Right cardiac atrium (tissue), 5 donors: ENCODE measurements around the gene PRKAA1. TPM values are rescaled to one million over a fixed set of nuclear protein-coding genes. Genes with fewer than 3 reads are reported as not detected.
A peak's percentile ranks its signal among the peaks of the same experiment; 100 is the strongest.
"Not testable (repeated sequence)": the region's sequence is repeated elsewhere in the genome, so short reads cannot be mapped to it uniquely, and the experiment has no call there.

ENCODE experiments used
- ATAC-seq, 2 donors: fragments of 200-7000 bp; cut with Tn5 transposase; one replicate each; pipeline versions ENCODE4 v1.8.0 to v1.9.1; 2020; ENCODE audit warnings: moderate library complexity in 2 of 2, mild to moderate bottlenecking in 1 of 2
- DNase-seq, 3 donors: peaks; one replicate each; pipeline ENCODE4 v3.0.0-alpha.2; 2020
- H3K27ac ChIP-seq: one replicate; pipeline ENCODE4 v1.5.1; 2013; ENCODE audit warnings: mild to moderate bottlenecking, low read length, control low read depth, moderate library complexity
- H3K27me3 ChIP-seq: one replicate; pipeline ENCODE4 v1.6.1; 2013; ENCODE audit not compliant: control insufficient read depth, insufficient read depth
- H3K4me1 ChIP-seq: one replicate; pipeline ENCODE4 v1.6.1; 2013; ENCODE audit warnings: low read length; ENCODE audit not compliant: control insufficient read depth, insufficient read depth
- H3K4me3 ChIP-seq: one replicate; pipeline ENCODE4 v1.5.1; 2013; ENCODE audit warnings: low read length, control low read depth
- H3K9me3 ChIP-seq: one replicate; pipeline ENCODE4 v1.6.1; 2013; ENCODE audit warnings: low read length; ENCODE audit not compliant: control insufficient read depth
- WGBS: extraction: QIAGEN DNeasy Blood & Tissue Kit; methylation state at CpG from one replicate; pipeline ENCODE4 v1.1.7; 2013; 5-methylcytosine and 5-hydroxymethylcytosine counted together
- intact Hi-C, 4 donors: fragments of 100-400 bp; cut with DNase I; formaldehyde crosslinking; loops; one replicate each; pipeline versions ENCODE4 v1.11.0 to v1.14.0; 2022 to 2023
- polyA plus RNA-seq: library from polyadenylated mRNA; stranded (reverse); fragments of 200-250 nt; gene quantifications from one replicate; pipeline ENCODE4 v1.2.3, GENCODE V29; 2013
- total RNA-seq, 4 donors: library from RNA; stranded (reverse); fragmentation: NEBNext Ultra II Directional; extraction: Animal tissue kit (Norgen Biotek cat#: 25700); gene quantifications; one replicate each; pipeline ENCODE4 v1.2.1, GENCODE V29; 2021
- donor health status: healthy with polysubstance abuse.
- donor health status: DM: no; HTN: yes; CAD: no.
- donor health status: DM: no; HTN: no; CAD: no.
- donor health status: DM: no; HTN: yes; CAD: no; lungs with severe emphysema.
- donor health status: DM: yes; HTN: yes; CAD: no.

PRKAA1 gene
- total and polyA plus RNA-seq, 5 donors = 16.9 to 50.9 (median 42.7) TPM

GRCh38 chr5:40833712-40834229, 35.6 kb upstream of the PRKAA1 start:
- no peaks in the 10 kb centered on the region for H3K4me1 ChIP-seq
- H3K9me3 ChIP-seq = no peaks in the 10 kb centered on the region
- ATAC-seq (no peak), DNase-seq (no peak)
- H3K4me3 ChIP-seq = peak overlapping the region; percentile 94
- intact Hi-C loops = no loop called here
- WGBS = 44% methylated on average over 13 of the region's 13 CpGs
- no peaks in the 10 kb centered on the region for H3K27me3 ChIP-seq
- H3K27ac ChIP-seq = peak overlapping the region; percentile 51

GRCh38 chr5:40832345-40832744, 34.2 kb upstream of the PRKAA1 start:
- Histone ChIP-seq H3K9me3 (no peaks in the 10 kb centered on the region), H3K27ac (no peak overlapping the region)
- intact Hi-C loops = no loop called here

GRCh38 chr5:40831346-40832210, 33.4 kb upstream of the PRKAA1 start:
- Histone ChIP-seq H3K4me3 (no peak overlapping the region), H3K9me3 (no peaks in the 10 kb centered on the region), H3K4me1 (no peaks in the 10 kb centered on the region), H3K27ac (no peak overlapping the region), H3K27me3 (no peaks in the 10 kb centered on the region)
- WGBS = 76% methylated on average over 4 of the region's 4 CpGs
- DNase-seq (no peak), ATAC-seq (no peak)
- intact Hi-C loops = no loop called here

More at GRCh38 chr5:40832345-40832744, 34.2 kb upstream of the PRKAA1 start:
- no peak for ATAC-seq
- H3K27me3 ChIP-seq = no peaks in the 10 kb centered on the region
- 89% methylated on average over 4 of the region's 4 CpGs for WGBS
- no peaks in the 10 kb centered on the region for H3K4me1 ChIP-seq
- no peak overlapping the region for H3K4me3 ChIP-seq
- no peak for DNase-seq

- intact Hi-C loops = no loop called here
- H3K4me1 ChIP-seq = no peaks in the 10 kb centered on the region
- H3K9me3 ChIP-seq = no peaks in the 10 kb centered on the region
- ATAC-seq = no peak
- 95% methylated on average over 13 of the region's 13 CpGs for WGBS
- H3K27ac ChIP-seq = no peak overlapping the region
- no peaks in the 10 kb centered on the region for H3K27me3 ChIP-seq
- H3K4me3 ChIP-seq = no peak overlapping the region
- no peak for DNase-seq
Observed at GRCh38 chr5:40829748-40830533, 31.8 kb upstream of the PRKAA1 start.

GRCh38 chr5:40828690-40829661, 30.8 kb upstream of the PRKAA1 start:
- Histone ChIP-seq H3K4me3 (no peak overlapping the region), H3K27ac (peak overlapping the region; percentile 32), H3K27me3 (no peaks in the 10 kb centered on the region), H3K9me3 (no peaks in the 10 kb centered on the region), H3K4me1 (no peaks in the 10 kb centered on the region)
- intact Hi-C loops = no loop called here
- ATAC-seq (no peak), DNase-seq (no peak)
- 96% methylated on average over 3 of the region's 3 CpGs for WGBS

GRCh38 chr5:40828021-40828631, 30.0 kb upstream of the PRKAA1 start:
- intact Hi-C loops = no loop called here
- no peaks in the 10 kb centered on the region for H3K9me3 ChIP-seq
- H3K4me3 ChIP-seq = no peak overlapping the region
- no peak overlapping the region for H3K27ac ChIP-seq
- WGBS = 86% methylated on average over 3 of the region's 3 CpGs
- no peaks in the 10 kb centered on the region for H3K4me1 ChIP-seq
- no peak for DNase-seq
- ATAC-seq = no peak
- no peaks in the 10 kb centered on the region for H3K27me3 ChIP-seq

GRCh38 chr5:40827188-40827977, 29.2 kb upstream of the PRKAA1 start:
- no peaks in the 10 kb centered on the region for H3K4me1 ChIP-seq
- DNase-seq (no peak), ATAC-seq (no peak)
- H3K27me3 ChIP-seq = no peaks in the 10 kb centered on the region
- H3K9me3 ChIP-seq = no peaks in the 10 kb centered on the region
- WGBS = 87% methylated on average over 14 of the region's 14 CpGs
- no peak overlapping the region for H3K27ac ChIP-seq
- H3K4me3 ChIP-seq = no peak overlapping the region
- intact Hi-C loops = no loop called here

GRCh38 chr5:40826489-40827187, 28.5 kb upstream of the PRKAA1 start:
- Histone ChIP-seq H3K27me3 (no peaks in the 10 kb centered on the region), H3K4me1 (no peaks in the 10 kb centered on the region), H3K9me3 (no peaks in the 10 kb centered on the region), H3K27ac (no peak overlapping the region), H3K4me3 (no peak overlapping the region)
- WGBS = 87% methylated on average over 5 of the region's 5 CpGs
- ATAC-seq (no peak), DNase-seq (no peak)
- intact Hi-C loops = no loop called here

GRCh38 chr5:40825461-40826043, 27.4 kb upstream of the PRKAA1 start:
- H3K27me3 ChIP-seq, intact Hi-C loops, H3K27ac ChIP-seq, H3K4me3 ChIP-seq, DNase-seq, H3K9me3 ChIP-seq, H3K4me1 ChIP-seq: not testable (repeated sequence)
- 94% methylated on average over 11 of the region's 11 CpGs for WGBS
- ATAC-seq = peak in 1 of 2 donors; percentile 25
